Keratinocyte (primary cell): ENCODE data around the gene TNNC1. TPM values are rescaled to one million over a fixed set of nuclear protein-coding genes. Genes with fewer than 3 reads are reported as not detected.

Source experiments
- DNase-seq: peaks from one replicate; pipeline ENCODE4 v3.0.0-alpha.2; 2011; ENCODE audit warnings: low read depth, missing footprints, low spot score
- FAIRE-seq: peaks from 2 replicates; lab custom pipeline; 2011; peaks lifted over from hg19 to GRCh38; lab: Jason Lieb, UNC
- H2AFZ ChIP-seq: 2 replicates; pipeline ENCODE4 v1.6.0; 2012; ENCODE audit warnings: low read length, control low read depth, inconsistent platforms; ENCODE audit not compliant: control insufficient read depth
- H3K27ac ChIP-seq: 2 replicates; pipeline ENCODE4 v1.5.1; 2011; ENCODE audit warnings: low read length; ENCODE audit not compliant: control insufficient read depth, insufficient read depth
- H3K27me3 ChIP-seq: 3 replicates; pipeline ENCODE4 v1.6.0; 2011; ENCODE audit warnings: low read length; ENCODE audit not compliant: control insufficient read depth, insufficient read depth; ENCODE audit errors: extremely low read depth
- H3K36me3 ChIP-seq, 2 experiments: 2 replicates in 1 of 2; 3 replicates in 1 of 2; pipeline ENCODE4 v1.5.1; 2011; ENCODE audit warnings: low read length in 2 of 2, mild to moderate bottlenecking in 1 of 2; ENCODE audit not compliant: control insufficient read depth in 2 of 2, insufficient read depth in 2 of 2; ENCODE audit errors: extremely low read depth in 1 of 2
- H3K4me1 ChIP-seq: 3 replicates; pipeline ENCODE4 v1.5.1; 2011; ENCODE audit warnings: low read length; ENCODE audit not compliant: control insufficient read depth, insufficient read depth; ENCODE audit errors: extremely low read depth
- H3K4me2 ChIP-seq: 3 replicates; pipeline ENCODE4 v1.6.0; 2011; ENCODE audit warnings: low read depth, low read length; ENCODE audit not compliant: control insufficient read depth, insufficient read depth; ENCODE audit errors: extremely low read depth
- H3K4me3 ChIP-seq, 3 experiments: fragments of 200-600 bp in 1 of 3; sonication (generic) in 1 of 3; 2 replicates in 2 of 3; 3 replicates in 1 of 3; pipeline ENCODE4 v1.5.1; 2011 to 2016; ENCODE audit warnings: low read length in 3 of 3, mild to moderate bottlenecking in 3 of 3, control low read depth in 2 of 3, inconsistent platforms in 1 of 3, low read depth in 1 of 3, mixed read lengths in 1 of 3, mixed run types in 1 of 3, moderate library complexity in 1 of 3; ENCODE audit not compliant: control insufficient read depth in 2 of 3, insufficient read depth in 2 of 3; ENCODE audit errors: extremely low read depth in 1 of 3
- H3K79me2 ChIP-seq: 2 replicates; pipeline ENCODE4 v1.6.0; 2012; ENCODE audit warnings: low read length; ENCODE audit not compliant: control insufficient read depth, insufficient read depth
- H3K9ac ChIP-seq: 3 replicates; pipeline ENCODE4 v1.6.0; 2011; ENCODE audit warnings: low read length; ENCODE audit not compliant: control insufficient read depth, insufficient read depth; ENCODE audit errors: extremely low read depth
- H3K9me1 ChIP-seq: 3 replicates; pipeline ENCODE4 v1.6.0; 2011; ENCODE audit warnings: low read length; ENCODE audit not compliant: control insufficient read depth, insufficient read depth; ENCODE audit errors: extremely low read depth
- H3K9me3 ChIP-seq: 2 replicates; pipeline ENCODE4 v1.5.1; 2012; ENCODE audit warnings: low read depth, low read length; ENCODE audit not compliant: control insufficient read depth
- H4K20me1 ChIP-seq: 3 replicates; pipeline ENCODE4 v1.6.0; 2011; ENCODE audit warnings: low read length; ENCODE audit not compliant: control insufficient read depth, insufficient read depth; ENCODE audit errors: extremely low read depth
- EZH2 ChIP-seq: IDR thresholded peaks from one replicate; pipeline ENCODE4 v1.6.1; 2012; ENCODE audit warnings: inconsistent platforms, mild to moderate bottlenecking, low read length, moderate library complexity
- dilution Hi-C: fragments of 300-500 bp; cut with MboI; formaldehyde crosslinking; loops from one replicate; pipeline ENCODE4 v1.7.0; 2020; ENCODE audit warnings: low sequenced_read_pairs; ENCODE audit not compliant: extremely low pct_ligation_motif_present
- polyA plus RNA-seq, 5 experiments: library from polyadenylated mRNA; depleted of rRNA in 3 of 5; stranded (reverse) in 3 of 5; stranded (forward) in 1 of 5; unstranded in 1 of 5; fragments of >200 nt; gene quantifications; 1 replicate in 1 of 5; 2 replicates in 3 of 5; 3 replicates in 1 of 5; pipeline versions ENCODE4 v1.2.1 to v1.2.3, GENCODE V29; 2011 to 2012; ENCODE audit warnings: missing spikeins in 2 of 5, low read depth in 1 of 5, low replicate concordance in 1 of 5
- TF ChIP-seq, protein P1 (sequence below), 3 experiments: IDR thresholded peaks in 1 of 3; conservative IDR thresholded peaks in 1 of 3; optimal IDR thresholded peaks in 1 of 3; 2 replicates in 2 of 3; 3 replicates in 1 of 3; pipeline versions ENCODE3 to v1.5.1; 2011; ENCODE audit warnings: low read length in 3 of 3, mild to moderate bottlenecking in 3 of 3, moderate library complexity in 2 of 3, control low read depth in 1 of 3, inconsistent platforms in 1 of 3; ENCODE audit not compliant: insufficient read depth in 2 of 3; ENCODE audit errors: extremely low read depth in 1 of 3

Gene TNNC1
- polyA plus RNA-seq, 1 donor (not counting 4 experiments of a cell fraction or from before 2014, with no cell fraction given), result 0.33 TPM

DNA sequence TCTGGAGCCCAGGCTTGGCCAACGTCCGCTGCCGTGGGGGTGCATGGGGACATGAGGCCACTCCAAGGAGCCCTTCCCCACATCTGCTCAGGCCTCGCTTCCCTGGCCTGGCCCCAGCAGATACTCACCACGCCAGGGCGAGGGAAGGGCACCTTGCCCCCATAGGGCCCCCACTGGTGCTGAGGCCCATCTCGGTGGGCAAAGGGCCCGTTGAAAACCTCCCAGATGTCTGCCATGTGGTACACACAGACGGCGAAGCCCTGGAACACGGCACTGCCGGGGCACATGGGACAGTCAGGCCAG lies 13.6 kb downstream of the TNNC1 start:
- Histone ChIP-seq H3K9me1 (no peaks in the 10 kb centered on the region), H3K27me3 (no peaks in the 10 kb centered on the region), H3K4me1 (peaks cover 10% of the 10 kb centered on the region), H3K4me2 (no peak overlapping the region), H4K20me1 (no peaks in the 10 kb centered on the region), H3K27ac (no peak overlapping the region), H3K79me2 (no peaks in the 10 kb centered on the region), H3K9me3 (no peaks in the 10 kb centered on the region), H2AFZ (no peak overlapping the region), H3K36me3 (no peaks in the 10 kb centered on the region), H3K4me3 (no peak overlapping the region), H3K9ac (no peak overlapping the region)
- FAIRE-seq, result no peak
- TF ChIP-seq, protein P1, sequence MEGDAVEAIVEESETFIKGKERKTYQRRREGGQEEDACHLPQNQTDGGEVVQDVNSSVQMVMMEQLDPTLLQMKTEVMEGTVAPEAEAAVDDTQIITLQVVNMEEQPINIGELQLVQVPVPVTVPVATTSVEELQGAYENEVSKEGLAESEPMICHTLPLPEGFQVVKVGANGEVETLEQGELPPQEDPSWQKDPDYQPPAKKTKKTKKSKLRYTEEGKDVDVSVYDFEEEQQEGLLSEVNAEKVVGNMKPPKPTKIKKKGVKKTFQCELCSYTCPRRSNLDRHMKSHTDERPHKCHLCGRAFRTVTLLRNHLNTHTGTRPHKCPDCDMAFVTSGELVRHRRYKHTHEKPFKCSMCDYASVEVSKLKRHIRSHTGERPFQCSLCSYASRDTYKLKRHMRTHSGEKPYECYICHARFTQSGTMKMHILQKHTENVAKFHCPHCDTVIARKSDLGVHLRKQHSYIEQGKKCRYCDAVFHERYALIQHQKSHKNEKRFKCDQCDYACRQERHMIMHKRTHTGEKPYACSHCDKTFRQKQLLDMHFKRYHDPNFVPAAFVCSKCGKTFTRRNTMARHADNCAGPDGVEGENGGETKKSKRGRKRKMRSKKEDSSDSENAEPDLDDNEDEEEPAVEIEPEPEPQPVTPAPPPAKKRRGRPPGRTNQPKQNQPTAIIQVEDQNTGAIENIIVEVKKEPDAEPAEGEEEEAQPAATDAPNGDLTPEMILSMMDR (optimal IDR thresholded peaks at IDR 0.05 in 1 of 3, IDR thresholded peaks at IDR 0.05 in 1 of 3, conservative IDR thresholded peaks at IDR 0.05 in 1 of 3; ENCODE audit: extremely low read depth in 1 of 3, insufficient read depth in 2 of 3, low read length in 3 of 3), result no peak
- TF ChIP-seq EZH2, result no peak
- DNase-seq, result no peak
- dilution Hi-C loops, result no loop called here

DNA sequence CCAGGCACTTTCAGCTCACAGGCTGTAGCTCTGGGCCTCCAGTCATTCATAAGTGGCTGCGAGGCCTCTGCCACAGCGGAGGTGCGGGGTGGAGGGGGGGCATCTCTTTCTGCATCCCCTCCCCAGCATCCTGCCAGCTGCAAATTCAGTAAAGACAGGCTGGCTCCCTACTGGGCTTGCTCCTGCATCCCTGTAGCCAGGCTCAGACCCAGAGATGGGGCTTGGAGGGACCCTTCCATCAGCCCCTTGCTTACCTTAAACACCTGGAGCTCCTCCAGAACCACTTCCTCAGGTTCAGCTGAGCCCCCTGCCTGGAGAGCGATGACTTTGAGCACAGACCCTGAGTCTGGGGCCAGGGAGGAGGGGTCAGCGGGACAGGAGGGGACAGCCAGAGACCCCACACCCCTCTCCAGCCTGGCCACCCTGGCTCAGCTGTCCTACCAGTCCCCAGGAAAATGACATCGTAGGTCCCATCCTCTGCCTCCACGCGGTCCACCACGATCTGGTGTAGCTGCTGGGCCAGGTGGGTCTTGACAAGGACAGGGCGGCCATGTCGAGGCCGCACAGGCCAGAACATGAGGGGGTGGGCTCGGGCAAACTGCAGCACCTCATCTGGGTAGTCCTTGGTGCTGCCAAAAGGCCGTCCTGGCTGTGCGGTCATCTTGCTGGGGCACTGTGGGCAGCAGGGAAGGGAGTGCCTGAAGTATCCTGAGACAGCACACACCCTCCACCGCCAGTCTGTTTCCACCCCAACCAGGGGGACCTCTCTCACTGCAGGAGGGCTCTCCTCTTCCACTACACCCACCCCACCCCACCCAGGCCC lies 14.2 kb downstream of the TNNC1 start:
- FAIRE-seq (no peak), DNase-seq (no peak)
- no peak overlapping the region for H3K27ac ChIP-seq
- dilution Hi-C loops, result no loop called here
- no peaks in the 10 kb centered on the region for H3K79me2 ChIP-seq
- no peaks in the 10 kb centered on the region for H3K27me3 ChIP-seq
- H3K4me3 ChIP-seq, result no peak overlapping the region
- no peaks in the 10 kb centered on the region for H4K20me1 ChIP-seq
- H3K4me1 ChIP-seq, result peaks cover 10% of the 10 kb centered on the region
- H3K36me3 ChIP-seq, result no peaks in the 10 kb centered on the region
- TF ChIP-seq, protein P1 (optimal IDR thresholded peaks at IDR 0.05 in 1 of 3, IDR thresholded peaks at IDR 0.05 in 1 of 3, conservative IDR thresholded peaks at IDR 0.05 in 1 of 3; ENCODE audit: extremely low read depth in 1 of 3, insufficient read depth in 2 of 3, low read length in 3 of 3), result no peak
- TF ChIP-seq EZH2, result no peak
- H3K4me2 ChIP-seq, result no peak overlapping the region
- H2AFZ ChIP-seq, result no peak overlapping the region
- H3K9me1 ChIP-seq, result no peaks in the 10 kb centered on the region
- H3K9ac ChIP-seq, result no peak overlapping the region
- no peaks in the 10 kb centered on the region for H3K9me3 ChIP-seq
